ENCODE measurements around the gene FGFRL1. TPM values are rescaled to one million over a fixed set of nuclear protein-coding genes. Genes with fewer than 3 reads are reported as not detected.

The FGFRL1 gene
- total RNA-seq, 2 donors from 2014 or later: 15.2 to 16.6 TPM

DNA sequence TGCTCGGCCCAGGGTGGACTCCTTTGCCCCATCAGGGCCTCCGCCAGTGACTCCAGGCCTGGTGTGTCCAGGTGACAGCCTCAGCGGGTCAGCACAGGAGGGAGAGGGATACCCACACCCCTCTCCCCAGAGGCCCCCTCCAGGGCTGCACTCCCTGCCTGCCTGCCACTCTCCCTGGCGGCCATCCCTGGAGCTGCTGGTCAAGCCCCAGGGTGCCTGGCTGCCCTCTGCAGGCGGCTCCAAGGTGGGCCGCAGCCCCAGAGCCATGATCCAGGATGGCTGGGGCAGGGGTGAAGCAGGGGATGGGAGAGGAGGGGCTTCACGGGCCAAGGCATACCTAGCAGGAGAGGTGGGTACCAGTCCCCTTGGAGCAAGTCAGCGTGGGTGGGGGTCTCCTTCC is 3.8 kb downstream of the FGFRL1 start:
- peaks cover 6% of the 10 kb centered on the region in 2 donors for H3K4me1 Mint-ChIP-seq (ENCODE audit: low read depth in 2 of 2)
- DNase-seq (ENCODE audit: low spot score): no peak
- H3K4me3 Mint-ChIP-seq: no peak overlapping the region
- no peaks in the 10 kb centered on the region for H3K27me3 Mint-ChIP-seq
- no peaks in the 10 kb centered on the region for H3K36me3 Mint-ChIP-seq
- ATAC-seq: no peak
- no peak overlapping the region for H3K27ac Mint-ChIP-seq
- no peaks in the 10 kb centered on the region for H3K9me3 Mint-ChIP-seq

DNA sequence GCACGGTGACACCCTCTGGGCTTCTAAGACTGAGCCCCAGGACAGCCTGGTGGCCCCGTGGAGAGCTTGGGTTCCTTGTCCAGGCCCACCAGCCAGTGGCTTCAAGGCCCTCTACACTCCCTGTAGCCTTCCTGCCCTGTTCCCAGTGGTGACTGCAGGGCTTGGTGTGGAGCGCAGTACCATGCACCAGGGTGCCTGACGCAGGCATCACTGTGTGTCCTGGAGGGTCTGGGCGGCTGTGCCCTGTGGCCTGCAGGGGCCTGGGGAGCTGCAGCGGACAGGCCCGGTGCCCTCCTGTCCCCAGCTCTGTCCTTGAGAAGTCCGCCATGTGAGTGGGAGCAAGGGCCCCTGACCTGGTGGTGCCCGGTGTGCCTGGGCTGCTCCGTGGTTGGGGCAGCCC is 4.3 kb downstream of the FGFRL1 start:
- Mint-ChIP-seq H3K9me3 (no peaks in the 10 kb centered on the region), H3K36me3 (no peaks in the 10 kb centered on the region), H3K4me3 (no peak overlapping the region), H3K4me1 (ENCODE audit: low read depth in 2 of 2) (peaks cover under 1 to 2% of the 10 kb centered on the region in 2 donors), H3K27me3 (no peaks in the 10 kb centered on the region), H3K27ac (no peak overlapping the region)
- DNase-seq (ENCODE audit: low spot score) (no peak), ATAC-seq (no peak)

DNA sequence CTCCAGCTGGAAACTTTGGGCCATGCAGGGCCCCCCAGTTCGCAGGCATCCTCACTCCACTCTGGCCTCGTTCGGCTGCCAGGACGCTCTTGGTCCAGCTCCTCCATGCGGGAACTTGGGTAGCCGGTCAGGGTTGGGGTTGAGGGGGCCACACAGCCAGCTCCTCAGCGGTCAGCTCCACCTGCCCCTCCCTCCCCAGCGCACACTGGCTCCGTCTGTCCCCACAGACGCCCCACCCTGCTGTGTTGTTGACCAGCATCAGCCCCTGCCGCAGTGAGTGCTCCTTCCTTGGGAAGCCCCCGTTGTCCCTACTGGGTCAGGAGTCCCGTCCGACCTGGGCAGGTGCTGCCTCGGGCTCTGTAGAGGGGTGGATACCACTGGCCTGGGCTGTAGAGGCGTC is 5.8 kb downstream of the FGFRL1 start:
- H3K36me3 Mint-ChIP-seq: no peaks in the 10 kb centered on the region
- H3K27me3 Mint-ChIP-seq: no peaks in the 10 kb centered on the region
- no peak for ATAC-seq
- no peak for DNase-seq (ENCODE audit: low spot score)
- H3K9me3 Mint-ChIP-seq: no peaks in the 10 kb centered on the region
- no peak overlapping the region for H3K27ac Mint-ChIP-seq
- H3K4me1 Mint-ChIP-seq (ENCODE audit: low read depth in 2 of 2): peaks cover 0 to 2% of the 10 kb centered on the region in 2 donors
- H3K4me3 Mint-ChIP-seq: no peak overlapping the region

DNA sequence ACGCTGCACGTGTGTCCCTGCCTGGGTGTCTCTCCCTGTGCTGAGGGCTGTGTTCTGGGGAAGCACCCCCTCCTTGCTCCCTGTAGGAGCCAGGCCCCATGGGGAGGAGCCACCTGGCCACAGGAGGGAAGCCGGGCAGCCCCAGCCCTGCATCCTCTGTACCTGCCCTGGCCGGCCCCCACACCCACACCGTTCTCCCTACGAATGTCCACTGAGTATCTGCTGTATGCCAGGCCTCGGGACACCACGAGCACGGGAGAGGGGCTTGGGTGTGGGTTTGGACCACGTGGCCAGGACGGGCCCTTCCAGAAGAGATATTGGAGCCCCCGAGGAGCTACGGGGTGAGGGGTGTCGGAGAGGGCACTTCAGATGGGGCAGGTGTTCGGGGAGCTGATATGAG is 6.3 kb downstream of the FGFRL1 start:
- H3K4me3 Mint-ChIP-seq: no peak overlapping the region
- no peak for ATAC-seq
- H3K27me3 Mint-ChIP-seq: no peaks in the 10 kb centered on the region
- H3K27ac Mint-ChIP-seq: no peak overlapping the region
- DNase-seq (ENCODE audit: low spot score): no peak
- no peaks in the 10 kb centered on the region for H3K36me3 Mint-ChIP-seq
- H3K9me3 Mint-ChIP-seq: no peaks in the 10 kb centered on the region
- peaks cover 0 to 2% of the 10 kb centered on the region in 2 donors for H3K4me1 Mint-ChIP-seq (ENCODE audit: low read depth in 2 of 2)

DNA sequence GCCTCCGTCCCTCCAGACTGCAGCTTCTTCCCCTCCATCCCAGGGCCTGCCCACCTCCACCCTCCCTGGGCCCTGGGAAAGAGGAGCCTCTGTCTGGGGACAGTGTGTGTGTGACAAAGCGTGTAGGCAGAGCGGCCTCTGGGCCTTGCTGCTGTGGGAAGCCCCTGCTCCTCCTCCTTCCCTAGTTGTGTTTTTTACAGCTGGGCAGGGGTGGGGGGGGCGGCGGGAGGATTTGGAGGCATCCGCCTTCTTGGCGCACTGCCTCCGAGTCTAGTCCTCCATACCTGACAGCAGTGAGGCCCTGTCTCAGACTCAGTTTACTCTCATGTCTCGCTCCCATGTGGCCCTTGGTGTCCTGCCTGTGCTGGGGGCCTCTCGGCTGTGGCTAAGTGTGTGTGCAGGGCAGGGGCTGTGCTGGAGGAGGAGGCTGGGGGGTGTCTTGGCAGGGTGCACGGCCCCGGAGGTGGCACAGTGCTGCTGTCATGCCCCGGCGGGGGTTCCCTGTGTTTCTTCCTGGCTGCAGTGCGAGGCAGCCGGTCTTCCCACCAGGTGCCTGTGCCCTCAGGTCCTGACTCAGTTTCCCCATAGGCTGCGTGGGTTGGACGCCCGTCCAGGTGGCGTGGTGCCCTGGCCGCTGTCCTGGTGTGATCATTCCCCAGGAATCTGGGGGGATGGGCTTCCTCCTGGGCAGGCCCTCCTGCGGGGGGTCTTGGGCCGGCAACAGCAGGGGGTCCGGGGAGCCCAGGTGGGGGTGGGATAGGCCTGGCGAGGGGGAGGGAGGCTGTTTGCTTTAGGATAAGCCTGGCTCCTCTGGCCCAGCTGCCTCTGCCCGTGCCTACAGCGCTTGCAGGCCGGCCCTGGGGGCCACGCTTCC is 7.0 kb downstream of the FGFRL1 start:
- no peak overlapping the region for H3K27ac Mint-ChIP-seq
- no peaks in the 10 kb centered on the region for H3K9me3 Mint-ChIP-seq
- no peak for DNase-seq (ENCODE audit: low spot score)
- no peak overlapping the region for H3K4me3 Mint-ChIP-seq
- H3K36me3 Mint-ChIP-seq: no peaks in the 10 kb centered on the region
- no peaks in the 10 kb centered on the region for H3K27me3 Mint-ChIP-seq
- ATAC-seq: no peak
- H3K4me1 Mint-ChIP-seq (ENCODE audit: low read depth in 2 of 2): peaks cover 0 to 2% of the 10 kb centered on the region in 2 donors

DNA sequence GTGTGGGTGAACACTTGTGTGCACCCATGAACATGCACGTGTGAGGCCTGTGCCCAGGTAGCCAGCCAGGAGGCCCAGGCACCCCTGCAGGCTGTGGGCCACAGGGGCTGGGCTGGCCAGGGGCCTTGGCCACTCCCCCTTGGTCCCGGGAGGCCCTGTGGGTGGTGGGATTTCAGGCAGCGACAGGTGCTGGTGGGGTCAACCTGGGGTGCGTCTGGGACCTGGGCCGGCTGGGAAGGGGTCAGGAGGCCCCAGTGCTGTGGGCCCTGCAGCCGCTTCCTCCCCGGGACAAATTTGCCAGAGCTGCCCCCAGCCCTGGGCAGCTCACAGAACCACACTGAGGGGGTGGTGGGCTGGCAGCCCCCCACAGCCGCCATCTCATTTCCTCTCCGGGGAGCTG is 7.9 kb downstream of the FGFRL1 start:
- no peaks in the 10 kb centered on the region for H3K36me3 Mint-ChIP-seq

DNA sequence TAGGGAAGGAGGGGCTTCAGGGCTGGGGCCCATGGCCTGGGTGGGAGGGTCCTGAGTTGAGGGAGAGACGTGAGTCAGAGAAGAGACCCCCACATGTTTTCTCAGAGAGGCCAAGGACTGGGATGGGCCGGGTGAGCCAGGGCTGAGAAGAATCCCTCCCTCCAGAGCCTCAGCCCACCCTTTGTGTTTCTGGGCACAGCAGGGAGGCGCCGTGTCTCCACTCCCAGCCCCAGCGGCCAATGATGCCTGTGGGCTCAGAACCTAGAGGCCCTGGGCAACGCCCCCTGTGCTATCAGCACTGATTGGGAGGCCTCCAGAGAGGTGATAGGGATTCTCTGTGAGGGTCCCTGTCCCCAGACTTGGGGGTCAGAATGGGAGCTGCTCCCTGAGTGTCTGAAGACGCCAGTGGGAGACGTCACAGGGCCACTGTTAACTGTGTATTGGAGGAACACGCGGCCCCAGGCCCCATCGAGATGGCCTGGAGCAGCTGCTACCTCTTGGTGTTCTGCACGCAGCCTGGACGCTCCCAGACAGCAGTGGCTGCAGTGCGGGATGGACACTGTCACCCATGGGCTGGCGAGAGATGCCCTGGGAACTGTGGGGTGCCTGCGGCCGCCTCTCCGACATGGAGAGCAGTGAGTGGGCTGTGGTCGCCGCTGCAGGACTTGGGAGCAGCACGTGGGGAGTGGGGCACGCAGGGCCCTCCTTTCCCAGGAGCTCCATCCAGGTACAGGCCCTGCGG is 8.5 kb downstream of the FGFRL1 start:
- Mint-ChIP-seq H3K27me3 (no peaks in the 10 kb centered on the region), H3K4me1 (ENCODE audit: low read depth in 2 of 2) (no peaks in the 10 kb centered on the region), H3K27ac (no peak overlapping the region), H3K9me3 (no peaks in the 10 kb centered on the region), H3K36me3 (no peaks in the 10 kb centered on the region), H3K4me3 (no peak overlapping the region)
- no peak for DNase-seq (ENCODE audit: low spot score)
- ATAC-seq: no peak

More for the DNA sequence above, 7.9 kb downstream of the FGFRL1 start:
- no peak overlapping the region for H3K4me3 Mint-ChIP-seq
- DNase-seq (ENCODE audit: low spot score): no peak
- H3K9me3 Mint-ChIP-seq: no peaks in the 10 kb centered on the region
- no peaks in the 10 kb centered on the region for H3K4me1 Mint-ChIP-seq (ENCODE audit: low read depth in 2 of 2)
- no peak for ATAC-seq
- H3K27ac Mint-ChIP-seq: no peak overlapping the region
- H3K27me3 Mint-ChIP-seq: no peaks in the 10 kb centered on the region

DNA sequence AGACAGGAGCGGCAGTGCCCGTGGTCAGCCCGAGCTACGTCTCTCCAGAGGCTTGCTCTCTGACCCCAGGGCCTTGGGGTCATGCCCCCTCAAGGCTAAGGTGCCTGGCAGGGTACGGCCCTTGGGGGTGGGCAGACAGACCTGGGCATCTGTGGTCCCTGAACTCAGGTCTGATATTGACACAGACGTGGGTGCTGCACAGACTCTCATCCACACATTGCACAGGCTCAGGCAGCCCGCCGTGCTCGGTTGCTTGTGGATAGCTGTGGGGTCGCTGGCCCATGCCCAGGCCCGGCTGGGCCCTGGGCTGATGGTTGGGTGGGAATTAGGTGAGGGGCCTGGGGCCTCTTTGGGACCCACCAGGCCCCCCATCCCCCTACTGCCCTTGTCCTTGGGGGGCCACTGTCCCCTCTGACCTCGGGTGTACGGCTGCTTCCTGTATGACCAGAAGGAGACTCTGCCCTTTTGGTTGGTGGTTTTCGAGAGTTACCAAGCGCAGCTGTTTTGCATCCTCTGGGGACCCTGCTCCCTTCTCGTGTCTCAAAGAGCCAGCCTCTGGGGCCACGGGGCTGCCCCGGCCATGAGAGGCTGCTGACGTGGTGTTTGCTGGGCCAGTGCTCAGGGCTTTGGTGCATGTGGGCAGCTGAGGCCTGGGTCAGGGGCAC is 10.1 kb downstream of the FGFRL1 start:
- no peaks in the 10 kb centered on the region for H3K9me3 Mint-ChIP-seq
- DNase-seq (ENCODE audit: low spot score) (no peak), ATAC-seq (no peak)
- H3K4me3 Mint-ChIP-seq: no peak overlapping the region
- no peaks in the 10 kb centered on the region for H3K4me1 Mint-ChIP-seq (ENCODE audit: low read depth in 2 of 2)
- H3K27ac Mint-ChIP-seq: no peak overlapping the region
- H3K27me3 Mint-ChIP-seq: no peaks in the 10 kb centered on the region
- H3K36me3 Mint-ChIP-seq: no peaks in the 10 kb centered on the region

DNA sequence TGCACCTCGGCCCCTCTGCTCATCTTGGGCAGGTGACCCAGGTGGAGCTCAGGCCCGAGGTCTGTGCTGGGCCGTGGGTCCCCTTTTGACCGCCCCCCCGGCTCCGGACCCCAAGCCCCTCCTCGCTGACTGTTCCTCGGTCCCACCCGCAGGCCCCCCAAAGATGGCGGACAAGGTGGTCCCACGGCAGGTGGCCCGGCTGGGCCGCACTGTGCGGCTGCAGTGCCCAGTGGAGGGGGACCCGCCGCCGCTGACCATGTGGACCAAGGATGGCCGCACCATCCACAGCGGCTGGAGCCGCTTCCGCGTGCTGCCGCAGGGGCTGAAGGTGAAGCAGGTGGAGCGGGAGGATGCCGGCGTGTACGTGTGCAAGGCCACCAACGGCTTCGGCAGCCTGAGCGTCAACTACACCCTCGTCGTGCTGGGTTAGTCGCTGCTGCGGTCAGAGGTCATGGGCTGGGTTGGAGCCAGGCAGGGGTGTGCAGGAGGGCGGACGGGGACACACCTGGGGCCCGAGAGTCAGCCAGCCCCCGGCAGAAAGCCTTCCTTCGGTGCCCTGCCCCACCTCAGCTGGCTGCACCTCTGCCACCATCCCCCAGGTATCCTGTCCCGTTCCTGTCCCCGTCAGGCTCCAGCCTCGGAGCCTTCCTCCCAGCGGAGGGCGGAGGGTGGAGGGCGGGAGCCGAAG is 10.8 kb downstream of the FGFRL1 start:
- Mint-ChIP-seq H3K27me3 (no peaks in the 10 kb centered on the region), H3K9me3 (no peaks in the 10 kb centered on the region), H3K27ac (no peak overlapping the region), H3K4me3 (no peak overlapping the region), H3K36me3 (no peaks in the 10 kb centered on the region), H3K4me1 (ENCODE audit: low read depth in 2 of 2) (no peaks in the 10 kb centered on the region)
- ATAC-seq (no peak), DNase-seq (ENCODE audit: low spot score) (no peak)

DNA sequence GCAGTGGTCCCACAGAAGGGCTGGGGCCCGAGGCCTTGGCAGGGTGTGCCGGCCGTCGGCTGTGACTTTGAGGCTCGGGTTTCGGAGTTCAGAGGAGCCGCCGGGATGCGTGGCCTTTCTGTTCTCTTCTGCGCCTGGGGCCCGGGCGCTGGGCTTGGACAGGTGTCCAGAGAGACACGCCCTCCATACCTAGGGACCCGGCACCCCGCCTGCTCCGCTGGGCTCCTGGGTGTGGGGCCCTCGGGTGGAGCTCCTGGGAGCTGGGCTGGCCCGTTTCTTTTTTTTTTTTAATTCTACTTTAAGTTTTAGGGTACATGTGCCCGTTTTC is 11.3 kb downstream of the FGFRL1 start:
- Mint-ChIP-seq H3K36me3 (no peaks in the 10 kb centered on the region), H3K4me3 (no peak overlapping the region), H3K27me3 (no peaks in the 10 kb centered on the region), H3K9me3 (no peaks in the 10 kb centered on the region), H3K27ac (no peak overlapping the region), H3K4me1 (ENCODE audit: low read depth in 2 of 2) (no peaks in the 10 kb centered on the region)
- ATAC-seq (no peak), DNase-seq (ENCODE audit: low spot score) (no peak)

DNA sequence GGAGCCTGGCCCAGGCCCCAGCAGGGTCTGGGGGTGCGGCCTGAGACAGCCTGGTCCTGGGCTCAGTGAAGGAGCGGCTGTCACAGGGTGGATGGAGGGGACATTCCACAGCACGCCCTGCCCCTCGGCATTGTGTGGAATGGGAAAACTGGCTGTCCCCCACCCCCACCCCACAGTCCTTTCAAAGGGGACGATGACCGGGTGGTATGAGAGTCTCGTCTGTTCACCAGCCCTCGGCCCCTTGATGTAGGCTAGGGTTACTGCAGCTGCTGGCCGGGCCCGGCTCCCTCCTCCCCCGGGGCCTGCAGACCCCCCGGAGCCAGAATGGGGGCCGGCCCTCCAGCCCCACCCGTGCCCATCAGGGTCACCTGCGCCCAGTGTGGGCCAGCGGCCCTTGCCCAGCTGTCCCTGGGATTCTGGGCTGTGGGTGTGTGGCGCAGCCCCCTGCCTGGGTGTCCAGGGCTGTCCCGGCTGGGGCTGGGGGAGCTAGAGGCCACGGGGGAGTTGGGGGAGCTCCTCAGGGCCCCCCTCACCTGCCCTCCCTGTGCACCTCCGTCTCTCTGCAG is 11.7 kb downstream of the FGFRL1 start:
- Mint-ChIP-seq H3K9me3 (no peaks in the 10 kb centered on the region), H3K27ac (no peak overlapping the region), H3K36me3 (no peaks in the 10 kb centered on the region), H3K4me1 (ENCODE audit: low read depth in 2 of 2) (no peaks in the 10 kb centered on the region), H3K4me3 (no peak overlapping the region), H3K27me3 (no peaks in the 10 kb centered on the region)
- DNase-seq (ENCODE audit: low spot score) (no peak), ATAC-seq (no peak)

DNA sequence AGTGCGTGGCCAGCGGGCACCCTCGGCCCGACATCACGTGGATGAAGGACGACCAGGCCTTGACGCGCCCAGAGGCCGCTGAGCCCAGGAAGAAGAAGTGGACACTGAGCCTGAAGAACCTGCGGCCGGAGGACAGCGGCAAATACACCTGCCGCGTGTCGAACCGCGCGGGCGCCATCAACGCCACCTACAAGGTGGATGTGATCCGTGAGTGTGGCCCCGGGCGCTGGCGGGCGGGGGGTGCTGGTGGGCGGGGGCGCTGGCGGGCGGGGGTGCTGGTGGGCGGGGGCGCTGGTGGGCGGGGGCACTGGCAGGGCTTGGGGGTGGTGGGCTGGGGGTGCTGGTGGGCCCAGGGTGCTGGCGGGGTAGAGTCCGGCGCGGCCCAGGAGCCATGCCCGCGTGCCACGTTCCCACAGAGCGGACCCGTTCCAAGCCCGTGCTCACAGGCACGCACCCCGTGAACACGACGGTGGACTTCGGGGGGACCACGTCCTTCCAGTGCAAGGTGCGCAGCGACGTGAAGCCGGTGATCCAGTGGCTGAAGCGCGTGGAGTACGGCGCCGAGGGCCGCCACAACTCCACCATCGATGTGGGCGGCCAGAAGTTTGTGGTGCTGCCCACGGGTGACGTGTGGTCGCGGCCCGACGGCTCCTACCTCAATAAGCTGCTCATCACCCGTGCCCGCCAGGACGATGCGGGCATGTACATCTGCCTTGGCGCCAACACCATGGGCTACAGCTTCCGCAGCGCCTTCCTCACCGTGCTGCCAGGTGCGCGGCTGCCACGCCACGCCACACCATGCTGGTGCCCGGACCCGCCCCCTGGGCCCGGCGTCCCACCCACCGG is 12.7 kb downstream of the FGFRL1 start:
- Mint-ChIP-seq H3K27me3 (no peaks in the 10 kb centered on the region), H3K4me3 (no peak overlapping the region), H3K36me3 (no peaks in the 10 kb centered on the region), H3K9me3 (no peaks in the 10 kb centered on the region), H3K27ac (no peak overlapping the region), H3K4me1 (ENCODE audit: low read depth in 2 of 2) (no peaks in the 10 kb centered on the region)
- no peak for DNase-seq (ENCODE audit: low spot score)
- ATAC-seq: no peak
